Activated naive CD4-positive, alpha-beta T cell treated with anti-CD3 and anti-CD28 coated beads, Interleukin-2, amount 50 U/mL, for 72 hours (primary cell): Measurements from ENCODE around the gene ERC2. TPM values are rescaled to one million over a fixed set of nuclear protein-coding genes. Genes with fewer than 3 reads are reported as not detected.

Source experiments
- ATAC-seq, 2 donors: fragments of 150-1000 bp; cut with Tn5 transposase; 2 replicates each; pipeline ENCODE4 v1.10.0; 2021; ENCODE audit warnings: mild to moderate bottlenecking in 2 of 2, moderate library complexity in 2 of 2
- DNase-seq, 2 donors: peaks; one replicate each; pipeline ENCODE4 v3.0.0; 2021 to 2022; ENCODE audit warnings: low spot score in 2 of 2
- H3K27ac Mint-ChIP-seq, 2 donors: one replicate each; pipeline ENCODE4 v1.8.0; 2022; ENCODE audit warnings: mild to moderate bottlenecking in 2 of 2, mixed read lengths in 2 of 2
- H3K36me3 Mint-ChIP-seq, 2 donors: one replicate each; pipeline ENCODE4 v1.8.0; 2022; ENCODE audit warnings: mixed read lengths in 2 of 2
- H3K9me3 Mint-ChIP-seq, 2 donors: one replicate each; pipeline ENCODE4 v1.8.0; 2022; ENCODE audit warnings: mixed read lengths in 2 of 2
- total RNA-seq, 2 donors: library from RNA; stranded (reverse); gene quantifications; one replicate each; pipeline ENCODE4 v1.2.3, GENCODE V29; 2022

ERC2 gene
- total RNA-seq, 2 donors from 2014 or later = 0.58 TPM; not detected in 1

DNA sequence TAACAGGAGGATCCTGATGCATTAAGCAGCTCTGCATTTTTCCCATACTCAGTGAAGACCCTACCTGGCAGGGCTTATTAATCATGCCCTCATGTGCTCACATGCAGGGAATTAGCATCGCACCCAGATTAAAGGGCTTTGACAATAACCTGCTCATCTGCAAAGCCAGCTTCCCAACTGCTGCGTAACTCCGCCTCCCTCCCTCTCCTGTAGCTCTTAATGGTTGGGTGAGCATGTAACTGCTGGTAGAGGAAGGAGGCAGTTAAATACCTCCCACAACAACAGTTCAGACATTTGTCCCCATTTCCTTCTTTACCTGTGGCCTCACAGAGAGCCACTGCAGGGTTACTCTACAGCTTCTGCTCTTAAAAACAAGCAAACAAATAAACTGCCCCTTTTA is 777.5 kb downstream of the ERC2 start:
- H3K9me3 Mint-ChIP-seq = peaks cover 0 to 3% of the 10 kb centered on the region in 2 donors
- H3K36me3 Mint-ChIP-seq = peaks cover 0 to 4% of the 10 kb centered on the region in 2 donors
- H3K27ac Mint-ChIP-seq = no peak overlapping the region
- DNase-seq (no peak), ATAC-seq (no peak)

DNA sequence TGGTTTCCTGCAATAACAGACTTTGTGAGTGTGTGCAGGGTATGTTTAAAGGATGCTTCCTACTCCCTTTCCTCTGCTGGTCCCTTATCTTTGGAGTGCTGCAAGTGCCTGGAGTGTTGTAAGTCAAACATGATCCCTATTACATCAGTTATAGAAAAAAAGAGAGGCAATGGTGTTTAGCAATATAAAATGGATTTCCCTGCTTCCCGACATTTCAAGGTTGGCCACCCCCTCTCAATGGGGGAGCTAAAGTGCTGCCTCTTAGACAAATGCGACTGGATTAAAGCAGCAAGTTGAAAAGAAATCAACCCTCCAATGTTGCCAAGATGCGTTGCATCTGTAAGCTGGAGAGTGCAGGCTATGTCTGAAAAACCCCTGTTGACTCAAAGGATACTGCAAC is 778.1 kb downstream of the ERC2 start:
- Mint-ChIP-seq H3K36me3 (peaks cover 0 to 4% of the 10 kb centered on the region in 2 donors), H3K9me3 (peaks cover 0 to 3% of the 10 kb centered on the region in 2 donors), H3K27ac (no peak overlapping the region)
- no peak for ATAC-seq
- DNase-seq = no peak

DNA sequence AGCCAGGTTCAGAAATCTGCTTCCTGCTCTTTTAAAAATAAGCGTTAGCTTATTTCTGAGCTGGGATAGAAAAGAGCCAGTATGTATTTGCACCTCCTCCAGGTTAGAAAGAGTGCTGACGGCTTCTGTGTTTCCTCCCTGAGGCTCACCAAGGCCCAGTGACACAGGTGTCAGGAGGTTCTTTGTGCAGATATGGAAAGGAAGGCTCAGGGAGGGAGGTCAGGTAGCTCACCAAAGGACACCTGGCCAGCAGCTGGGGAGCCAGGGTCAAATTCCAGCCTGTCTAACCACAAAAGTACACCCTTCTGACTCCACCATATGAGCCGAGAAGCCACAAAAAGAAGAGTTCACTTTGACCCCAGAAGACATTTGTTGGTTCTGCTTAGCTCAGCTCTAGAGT is 780.1 kb downstream of the ERC2 start:
- DNase-seq (no peak), ATAC-seq (no peak)
- Mint-ChIP-seq H3K9me3 (no peaks in the 10 kb centered on the region), H3K27ac (no peak overlapping the region), H3K36me3 (peaks cover 0 to under 1% of the 10 kb centered on the region in 2 donors)

DNA sequence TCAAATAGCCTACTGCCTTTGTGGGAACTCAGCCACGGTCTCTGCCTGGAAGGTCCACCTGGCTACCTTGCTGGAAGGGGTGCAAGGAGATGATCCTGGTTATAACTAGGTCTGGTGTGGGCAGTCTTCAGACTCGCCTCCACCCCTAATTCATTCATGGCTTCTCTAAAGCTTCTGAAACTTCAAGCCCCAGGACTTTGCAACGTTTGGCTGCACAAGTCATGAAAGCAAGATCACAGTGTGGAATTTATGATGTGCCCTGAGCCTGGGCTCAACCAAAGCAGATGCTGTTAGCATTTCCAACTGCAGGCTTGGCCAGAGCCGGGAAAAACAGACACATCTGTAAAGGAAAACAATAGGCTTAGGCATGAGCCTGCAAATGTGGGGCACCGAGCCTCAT is 780.7 kb downstream of the ERC2 start:
- H3K36me3 Mint-ChIP-seq = no peaks in the 10 kb centered on the region
- no peak overlapping the region for H3K27ac Mint-ChIP-seq
- no peak for ATAC-seq
- no peak for DNase-seq
- H3K9me3 Mint-ChIP-seq = no peaks in the 10 kb centered on the region

DNA sequence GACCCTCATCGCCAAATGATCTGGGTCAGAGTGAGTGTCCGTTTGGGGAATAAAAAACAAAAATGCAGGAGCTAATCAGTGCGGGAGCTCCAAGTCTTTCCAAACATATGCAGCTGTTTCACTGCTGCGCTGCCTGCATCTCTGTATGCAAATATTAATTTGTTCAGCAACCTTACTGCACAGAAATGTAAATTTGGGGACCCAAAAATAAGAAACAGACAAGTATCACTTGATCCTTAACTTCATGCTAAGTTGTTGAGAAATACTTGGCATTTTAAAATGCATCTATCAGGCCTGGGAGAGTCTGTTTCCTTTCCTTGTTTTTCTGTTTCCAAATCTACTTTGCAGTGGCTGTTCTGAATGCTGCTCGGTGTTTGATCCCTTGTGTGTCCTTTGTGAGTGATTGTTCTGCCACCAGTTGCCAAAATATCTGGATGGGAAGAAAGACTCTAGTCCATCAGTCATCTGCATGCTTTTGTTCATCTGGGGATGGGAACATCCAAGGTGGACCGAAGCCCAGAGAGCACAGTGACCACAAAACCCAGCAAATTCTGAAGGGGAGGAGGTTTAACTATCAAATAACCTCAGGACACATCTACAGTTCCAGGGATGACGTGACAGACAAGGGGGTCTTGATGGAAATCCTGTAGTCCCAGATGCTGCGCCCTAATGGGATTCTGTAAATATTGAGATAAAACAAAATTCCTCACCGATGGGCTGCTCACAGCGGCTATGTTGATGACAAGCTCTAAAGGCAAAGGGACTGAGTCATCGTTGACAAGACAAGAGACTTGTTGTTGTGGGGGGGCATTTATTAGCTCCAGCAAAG is 781.6 kb downstream of the ERC2 start:
- no peak for ATAC-seq
- no peak for DNase-seq
- H3K36me3 Mint-ChIP-seq = no peaks in the 10 kb centered on the region
- no peaks in the 10 kb centered on the region for H3K9me3 Mint-ChIP-seq
- no peak overlapping the region for H3K27ac Mint-ChIP-seq

DNA sequence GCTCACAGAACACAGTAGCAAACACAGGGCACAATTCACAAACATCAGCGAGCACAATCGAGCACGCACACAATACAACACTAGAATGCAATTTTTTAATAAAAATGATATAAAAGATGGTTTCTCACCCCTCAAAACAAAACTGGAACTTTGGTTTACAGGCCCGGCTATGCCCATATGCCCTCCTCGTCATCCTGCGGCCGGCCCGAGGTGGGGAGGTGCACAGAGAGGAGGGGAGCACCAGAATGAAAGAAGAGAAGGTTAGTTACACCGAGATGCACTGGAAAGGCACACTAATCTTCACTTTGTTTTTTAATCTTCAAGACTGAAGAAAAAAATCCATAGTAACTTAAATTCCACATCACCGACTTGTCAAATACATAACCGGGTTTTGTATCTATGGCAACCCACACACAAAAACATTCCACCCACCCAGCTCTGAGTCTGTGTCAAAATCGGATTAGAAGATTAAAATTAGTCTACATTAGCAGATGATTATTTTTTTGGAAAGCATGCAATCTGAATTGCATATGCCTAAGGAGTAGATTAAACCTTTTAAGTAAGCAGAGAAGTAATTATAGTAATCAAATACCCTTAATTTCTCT is 784.5 kb downstream of the ERC2 start:
- ATAC-seq = no peak
- no peak overlapping the region for H3K27ac Mint-ChIP-seq
- no peak for DNase-seq
- peaks cover 5 to 6% of the 10 kb centered on the region in 2 donors for H3K9me3 Mint-ChIP-seq
- H3K36me3 Mint-ChIP-seq = peaks cover 0 to 4% of the 10 kb centered on the region in 2 donors

DNA sequence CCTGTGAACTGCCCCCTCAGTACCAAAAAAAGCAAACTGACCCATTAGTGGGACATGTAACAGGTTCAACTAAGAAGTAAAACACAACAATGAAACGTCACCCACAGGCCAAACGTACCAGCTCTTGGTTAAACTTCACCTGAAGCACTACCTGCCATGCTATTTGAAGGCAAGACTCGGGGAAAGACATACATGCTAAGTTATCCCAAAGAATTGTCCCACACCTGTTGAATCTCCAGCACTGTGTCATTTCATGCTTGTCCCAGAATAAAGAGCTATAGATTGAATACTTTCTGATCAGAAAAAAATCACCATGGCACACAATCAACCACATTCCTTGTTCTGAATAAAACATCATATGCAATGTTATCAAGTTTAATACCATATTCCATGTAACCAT is 785.8 kb downstream of the ERC2 start:
- Mint-ChIP-seq H3K9me3 (peaks cover 6 to 7% of the 10 kb centered on the region in 2 donors), H3K27ac (no peak overlapping the region), H3K36me3 (peaks cover 0 to 4% of the 10 kb centered on the region in 2 donors)
- ATAC-seq (no peak), DNase-seq (no peak)

DNA sequence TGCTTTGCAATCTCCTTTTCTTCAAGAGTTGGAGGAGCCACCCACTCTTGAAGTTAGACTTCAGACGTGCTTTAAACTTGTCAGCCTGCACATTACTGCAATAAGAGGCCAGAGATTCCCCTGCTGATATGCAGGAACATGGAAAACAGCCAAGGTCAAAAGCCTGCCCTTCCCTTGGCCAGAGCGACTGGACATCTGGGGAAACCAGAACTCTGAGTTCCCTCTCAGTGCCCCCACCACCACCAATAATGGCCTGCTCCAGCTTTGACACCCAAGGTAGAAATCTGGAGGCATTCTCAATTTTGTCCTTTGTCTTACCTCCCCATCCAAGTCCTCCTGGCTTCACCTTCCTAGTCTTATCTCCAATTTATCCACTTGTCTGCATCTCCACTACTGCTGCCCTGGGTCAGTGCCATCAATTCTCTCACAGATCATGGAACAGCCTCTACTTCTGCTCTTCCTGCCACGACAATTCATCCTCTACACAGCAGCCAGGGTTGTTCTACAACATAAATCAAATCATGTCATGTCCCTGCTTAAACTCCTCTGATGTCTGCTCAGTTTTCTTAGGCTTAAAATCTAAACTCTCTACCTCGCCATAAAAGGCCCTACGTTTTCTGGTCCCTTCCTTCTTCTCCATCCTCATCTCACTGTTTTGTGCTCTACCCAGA is 789.6 kb downstream of the ERC2 start:
- Mint-ChIP-seq H3K27ac (no peak overlapping the region), H3K9me3 (peaks cover 10 to 13% of the 10 kb centered on the region in 2 donors), H3K36me3 (peaks cover 0 to 4% of the 10 kb centered on the region in 2 donors)
- no peak for DNase-seq
- ATAC-seq = no peak

DNA sequence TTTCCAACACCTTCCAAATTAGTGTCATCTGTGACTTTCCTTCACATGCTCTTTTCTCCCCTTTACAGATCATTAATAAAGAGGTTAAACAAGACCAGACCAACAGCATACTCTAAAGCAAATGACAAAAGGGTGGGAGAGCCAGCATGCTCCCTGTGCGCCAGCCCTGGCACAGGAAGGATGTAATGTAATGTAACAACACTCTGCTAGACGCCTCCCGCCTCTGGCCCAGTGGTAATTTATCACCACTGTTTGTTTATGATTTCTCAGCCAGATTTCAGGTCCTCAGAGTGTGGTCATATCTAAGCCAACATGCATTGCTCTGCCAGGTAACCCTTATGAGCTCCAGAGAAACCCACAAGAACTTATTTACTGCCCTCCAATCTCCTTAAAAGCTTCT is 791.6 kb downstream of the ERC2 start:
- no peak for ATAC-seq
- H3K27ac Mint-ChIP-seq = no peak overlapping the region
- peaks cover 0 to 4% of the 10 kb centered on the region in 2 donors for H3K36me3 Mint-ChIP-seq
- peaks cover 10 to 13% of the 10 kb centered on the region in 2 donors for H3K9me3 Mint-ChIP-seq
- no peak for DNase-seq

DNA sequence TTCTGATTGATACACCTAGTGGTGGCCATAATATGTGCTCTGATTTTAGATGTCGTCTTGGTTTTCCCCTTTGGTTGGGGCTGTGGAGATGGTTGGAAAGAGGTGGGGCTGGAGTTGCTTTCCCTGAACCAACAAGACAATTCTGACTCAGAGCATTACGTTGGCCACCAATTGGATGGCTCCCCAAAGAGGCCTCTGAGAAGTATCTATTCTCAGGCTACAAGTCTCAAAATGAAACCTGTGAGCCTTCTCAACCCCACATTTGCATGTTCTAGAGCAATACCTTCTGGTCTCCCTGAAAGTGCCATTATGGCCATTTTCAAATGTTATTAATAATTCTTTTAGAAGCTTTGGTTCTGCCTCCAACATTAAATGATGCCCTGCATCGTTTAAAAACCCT is 792.8 kb downstream of the ERC2 start:
- peak in 1 of 2 donors; percentile 2 for DNase-seq
- Mint-ChIP-seq H3K36me3 (peaks cover 0 to 4% of the 10 kb centered on the region in 2 donors), H3K27ac (no peak overlapping the region), H3K9me3 (peaks cover 10 to 13% of the 10 kb centered on the region in 2 donors)
- ATAC-seq = peak; percentile 67 to 95

DNA sequence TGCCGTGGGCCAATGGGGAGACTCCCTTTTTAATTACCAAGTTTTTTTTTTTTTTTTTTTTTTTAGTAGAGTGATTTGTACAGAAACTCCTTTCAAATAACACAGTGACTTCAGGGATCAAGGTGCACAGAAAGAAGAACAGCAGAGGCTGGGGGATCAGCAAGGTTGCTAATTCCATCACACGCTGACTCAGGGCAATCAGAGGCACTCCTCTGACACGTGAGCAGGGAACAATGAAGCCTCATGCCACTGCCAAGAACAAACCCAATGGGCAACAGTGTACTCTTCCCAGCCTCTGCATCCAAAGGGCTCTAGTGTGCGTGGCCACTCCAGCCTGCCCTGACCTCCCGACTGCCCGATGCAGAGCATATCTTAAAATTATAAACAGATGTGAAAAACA is 794.5 kb downstream of the ERC2 start:
- H3K36me3 Mint-ChIP-seq = no peaks in the 10 kb centered on the region
- no peak for ATAC-seq
- peaks cover 6 to 9% of the 10 kb centered on the region in 2 donors for H3K9me3 Mint-ChIP-seq
- no peak overlapping the region for H3K27ac Mint-ChIP-seq
- no peak for DNase-seq

DNA sequence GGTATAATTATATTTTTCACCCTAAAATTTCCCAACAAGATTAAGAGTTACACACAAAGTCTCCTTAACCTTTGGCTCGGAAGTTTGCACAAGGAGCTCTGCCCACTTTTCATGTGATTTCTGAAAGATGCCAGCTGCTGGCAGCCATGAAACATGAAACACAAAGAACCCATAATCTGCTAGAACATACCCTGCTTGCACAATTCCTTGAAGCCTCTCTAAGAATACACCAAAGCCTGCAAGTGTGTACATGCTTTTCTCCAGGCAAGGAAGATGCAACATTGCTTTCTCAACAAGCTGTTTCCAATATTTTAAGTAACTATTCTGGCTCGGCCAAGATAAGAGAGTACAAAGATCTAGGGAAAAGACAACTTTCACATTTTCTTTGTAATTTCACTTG is 799.1 kb downstream of the ERC2 start:
- Mint-ChIP-seq H3K9me3 (peaks cover 5 to 13% of the 10 kb centered on the region in 2 donors), H3K27ac (no peak overlapping the region), H3K36me3 (no peaks in the 10 kb centered on the region)
- DNase-seq (no peak), ATAC-seq (no peak)

DNA sequence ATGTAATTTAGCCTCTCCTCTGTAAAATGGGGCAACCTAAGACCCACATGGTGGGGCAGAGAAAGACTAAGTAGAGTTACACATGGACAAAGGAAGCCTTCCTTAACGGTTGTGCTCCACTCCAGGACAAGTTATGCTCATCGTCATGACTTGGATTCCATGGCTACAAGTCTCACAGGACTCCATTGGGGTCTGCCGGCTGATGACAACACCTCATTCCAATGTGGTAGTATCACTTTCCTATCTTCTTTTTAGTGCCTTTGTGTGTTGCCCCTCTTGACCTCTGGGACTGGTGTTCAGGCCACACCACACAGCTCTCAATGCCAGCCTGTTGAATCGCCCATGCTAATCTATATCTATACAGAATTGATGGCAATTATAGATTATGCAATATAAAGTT is 799.9 kb downstream of the ERC2 start:
- ATAC-seq = no peak
- H3K36me3 Mint-ChIP-seq = no peaks in the 10 kb centered on the region
- DNase-seq = no peak
- peaks cover 5 to 13% of the 10 kb centered on the region in 2 donors for H3K9me3 Mint-ChIP-seq
- H3K27ac Mint-ChIP-seq = no peak overlapping the region

DNA sequence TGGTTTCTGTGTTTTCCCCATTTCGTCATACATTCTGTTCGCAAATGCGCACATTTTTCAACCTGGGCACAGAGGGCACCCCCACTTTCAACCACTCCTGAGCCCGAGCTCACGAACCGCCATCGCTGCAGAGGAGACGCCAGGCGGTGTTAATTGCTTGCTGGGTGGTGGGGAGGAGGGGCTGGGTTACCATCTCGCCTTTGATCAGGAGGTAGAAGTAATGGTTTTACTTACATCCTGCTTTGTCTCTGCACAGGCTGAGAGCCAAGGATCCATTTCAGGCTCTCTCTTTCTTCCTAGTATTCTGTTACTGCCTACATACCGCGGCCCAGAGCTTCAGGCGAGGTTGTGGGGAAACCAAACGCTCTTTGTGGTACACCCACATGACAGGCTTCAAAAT is 803.9 kb downstream of the ERC2 start:
- Mint-ChIP-seq H3K27ac (no peak overlapping the region), H3K9me3 (peaks cover 5 to 9% of the 10 kb centered on the region in 2 donors), H3K36me3 (no peaks in the 10 kb centered on the region)
- DNase-seq (no peak), ATAC-seq (peak; percentile 43 to 70)

DNA sequence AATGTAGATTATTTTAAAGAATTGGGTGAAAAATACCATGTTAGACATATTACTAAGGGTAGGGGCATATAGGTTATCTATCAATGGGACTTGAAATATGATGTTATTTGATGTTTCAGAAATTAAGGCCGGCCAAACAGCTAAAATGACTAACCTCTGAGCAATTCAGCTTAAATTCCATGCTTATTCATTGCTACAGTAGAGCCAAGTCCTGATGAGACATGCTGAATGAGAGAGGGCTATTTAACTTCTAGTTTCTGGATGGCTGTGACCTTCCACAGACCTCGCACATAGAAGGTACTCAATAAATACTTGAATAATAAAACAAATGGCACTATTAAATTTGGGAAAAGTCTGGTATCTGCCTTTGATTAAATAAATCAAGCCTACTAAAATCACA is 805.6 kb downstream of the ERC2 start:
- no peak for ATAC-seq
- H3K36me3 Mint-ChIP-seq = no peaks in the 10 kb centered on the region
- no peak overlapping the region for H3K27ac Mint-ChIP-seq
- DNase-seq = no peak
- peaks cover 5 to 6% of the 10 kb centered on the region in 2 donors for H3K9me3 Mint-ChIP-seq

DNA sequence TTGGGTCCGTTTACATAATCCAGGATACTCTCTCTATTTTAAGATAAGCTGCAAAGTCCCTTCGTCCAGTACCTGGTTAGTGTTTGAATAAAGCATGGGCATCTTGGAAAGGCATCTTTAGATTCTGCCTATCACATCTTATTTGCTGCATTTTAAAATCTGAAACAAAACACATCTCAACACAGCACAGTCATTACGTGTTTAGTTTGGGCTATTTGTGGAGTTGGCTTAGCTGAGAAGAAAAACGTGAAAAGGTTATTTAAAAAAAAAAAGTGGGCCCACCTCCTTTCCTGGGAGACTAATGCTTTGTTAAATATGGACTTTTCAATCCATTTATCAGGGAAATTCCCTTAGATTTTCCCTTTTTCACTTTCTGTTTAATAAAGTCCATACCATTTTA is 806.7 kb downstream of the ERC2 start:
- DNase-seq (no peak), ATAC-seq (no peak)
- Mint-ChIP-seq H3K27ac (no peak overlapping the region), H3K9me3 (peaks cover 5 to 6% of the 10 kb centered on the region in 2 donors), H3K36me3 (no peaks in the 10 kb centered on the region)

DNA sequence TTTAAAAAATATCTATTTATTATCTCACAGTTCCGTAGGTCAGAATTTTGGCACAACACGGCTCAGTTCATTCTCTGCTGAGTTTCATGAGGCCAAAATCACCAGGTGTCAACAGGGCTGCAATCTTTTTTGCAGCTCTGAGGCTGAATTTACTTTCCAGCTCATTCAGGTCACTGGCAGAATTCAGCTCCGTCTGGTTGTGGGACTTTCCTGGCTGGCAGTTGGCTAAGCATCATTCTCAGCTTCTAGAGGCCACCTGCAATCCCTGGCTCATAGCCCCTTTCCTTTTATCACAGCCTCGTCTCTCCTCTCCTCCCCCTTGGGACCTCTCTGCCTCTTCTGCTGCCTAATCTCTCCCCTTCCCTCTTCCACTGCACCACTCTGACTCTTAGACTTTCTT is 807.1 kb downstream of the ERC2 start:
- H3K9me3 Mint-ChIP-seq = peaks cover 4 to 5% of the 10 kb centered on the region in 2 donors
- ATAC-seq (no peak), DNase-seq (no peak)
- H3K27ac Mint-ChIP-seq = no peak overlapping the region
- no peaks in the 10 kb centered on the region for H3K36me3 Mint-ChIP-seq
